ENCODE results near the gene ZBED3. TPM values are rescaled to one million over a fixed set of nuclear protein-coding genes. Genes with fewer than 3 reads are reported as not detected.
"Not testable (repeated sequence)": the region's sequence is repeated elsewhere in the genome, so short reads cannot be mapped to it uniquely, and the experiment has no call there.

The ZBED3 gene, protein sequence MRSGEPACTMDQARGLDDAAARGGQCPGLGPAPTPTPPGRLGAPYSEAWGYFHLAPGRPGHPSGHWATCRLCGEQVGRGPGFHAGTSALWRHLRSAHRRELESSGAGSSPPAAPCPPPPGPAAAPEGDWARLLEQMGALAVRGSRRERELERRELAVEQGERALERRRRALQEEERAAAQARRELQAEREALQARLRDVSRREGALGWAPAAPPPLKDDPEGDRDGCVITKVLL
- polyA plus RNA-seq (ENCODE audit: insufficient read length in 10 of 10): 10 to 100 TPM in 3 of 10 donors, 1 to 10 TPM in 7; 7.5 to 12.0 (median 9.0) TPM
- long read RNA-seq, donor 1, full-length matches to known transcripts: 4 of 4 reads
- long read RNA-seq, donor 1, partial matches to known transcripts: 0 of 4 reads
- long read RNA-seq, donor 1, other reads (novel, unspliced or antisense): 0 of 4 reads
- long read RNA-seq, donor 2, full-length matches to known transcripts: 8 of 8 reads
- long read RNA-seq, donor 2, partial matches to known transcripts: 0 of 8 reads
- long read RNA-seq, donor 2, other reads (novel, unspliced or antisense): 0 of 8 reads
- long read RNA-seq, donor 3: 0 reads
- long read RNA-seq, donor 4, full-length matches to known transcripts: 1 of 1 reads
- long read RNA-seq, donor 4, partial matches to known transcripts: 0 of 1 reads
- long read RNA-seq, donor 4, other reads (novel, unspliced or antisense): 0 of 1 reads
- long read RNA-seq, donor 5, full-length matches to known transcripts: 2 of 19 reads
- long read RNA-seq, donor 5, partial matches to known transcripts: 17 of 19 reads
- long read RNA-seq, donor 5, other reads (novel, unspliced or antisense): 0 of 19 reads
- long read RNA-seq, donor 6, full-length matches to known transcripts: 5 of 5 reads
- long read RNA-seq, donor 6, partial matches to known transcripts: 0 of 5 reads
- long read RNA-seq, donor 6, other reads (novel, unspliced or antisense): 0 of 5 reads
- long read RNA-seq, donor 7, full-length matches to known transcripts: 5 of 5 reads
- long read RNA-seq, donor 7, partial matches to known transcripts: 0 of 5 reads
- long read RNA-seq, donor 7, other reads (novel, unspliced or antisense): 0 of 5 reads
- long read RNA-seq, donor 8, full-length matches to known transcripts: 2 of 2 reads
- long read RNA-seq, donor 8, partial matches to known transcripts: 0 of 2 reads
- long read RNA-seq, donor 8, other reads (novel, unspliced or antisense): 0 of 2 reads
- long read RNA-seq, donor 9: 0 reads

DNA sequence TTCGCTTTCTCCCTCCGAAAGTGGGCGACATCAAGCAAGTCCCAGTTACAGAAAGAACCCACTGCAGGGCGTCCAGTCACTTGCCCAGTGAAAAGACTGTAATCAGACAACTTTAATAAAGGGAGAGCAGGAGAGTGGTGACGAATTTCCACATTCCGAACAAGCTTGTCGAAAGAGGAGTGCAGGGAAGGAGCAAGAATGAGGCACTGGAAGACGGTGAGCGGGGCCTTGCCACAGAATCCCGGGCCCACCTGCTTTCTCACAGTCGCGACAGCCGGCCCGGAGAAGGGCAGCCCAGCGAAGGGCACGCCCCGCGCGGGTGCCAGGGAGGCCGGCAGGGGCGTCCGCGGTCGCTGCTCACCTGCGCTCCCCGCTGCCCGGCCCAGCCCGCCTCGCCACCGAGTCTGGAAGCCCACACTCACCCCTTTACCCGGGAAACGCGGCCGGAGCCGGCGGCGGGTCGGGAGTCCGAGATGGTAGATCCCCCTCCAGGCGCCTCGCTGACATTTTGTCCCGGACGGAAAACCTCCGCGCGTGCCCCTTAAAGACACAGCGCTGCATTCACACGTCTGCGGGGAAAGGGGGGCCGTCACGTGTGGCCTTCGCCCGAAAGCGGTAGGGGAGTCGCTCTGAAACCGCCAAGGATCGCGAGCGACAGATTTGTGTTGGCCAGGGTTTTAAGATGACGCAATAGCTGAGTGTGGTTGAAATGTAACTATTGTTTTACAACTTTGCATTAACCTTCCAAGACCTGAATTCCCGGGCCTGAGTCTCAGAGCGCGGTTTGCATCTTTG, at the start of gene ZBED3:
Gene ZBED3 (minus strand): TSS at position 597 of the 795 bp plus-strand sequence. CDS start 9,407 bp downstream, outside the sequence.
- peak; percentile 76 to 93 (median 79) for DNase-seq

DNA sequence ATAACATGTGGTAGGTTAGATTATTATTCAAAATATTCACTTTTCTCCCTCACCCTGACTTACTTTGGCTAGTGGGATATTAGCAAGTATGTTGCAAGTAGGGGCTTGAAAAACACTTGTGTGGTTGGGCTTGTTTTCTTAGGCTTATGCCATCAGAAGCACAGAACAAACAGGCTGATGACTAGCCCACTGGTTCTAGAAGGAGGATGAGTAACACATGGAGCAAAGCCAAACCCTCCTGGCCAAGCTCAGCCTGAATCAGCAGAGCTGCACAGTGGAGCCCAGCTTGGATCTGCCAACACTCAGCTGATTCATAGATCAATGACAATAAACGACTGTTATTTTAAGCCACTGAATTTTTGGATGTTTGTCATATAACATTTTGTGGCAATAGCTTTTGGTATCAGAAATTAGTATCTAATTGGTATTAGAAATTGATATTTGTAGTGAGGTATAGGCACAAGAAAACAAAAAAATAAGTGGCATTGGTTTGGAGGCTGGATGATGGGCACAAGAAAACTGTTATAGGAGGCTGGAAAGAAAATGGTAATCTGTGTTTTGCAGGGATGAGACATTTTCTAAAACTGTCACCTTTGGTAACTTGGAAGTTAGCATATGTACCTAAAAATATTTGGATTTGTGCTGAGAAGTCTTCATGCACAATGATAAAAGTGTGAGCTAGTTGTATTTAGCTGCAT, 46.1 kb upstream of the ZBED3 start:
- peak; percentile 40 to 92 (median 47) for DNase-seq

DNA sequence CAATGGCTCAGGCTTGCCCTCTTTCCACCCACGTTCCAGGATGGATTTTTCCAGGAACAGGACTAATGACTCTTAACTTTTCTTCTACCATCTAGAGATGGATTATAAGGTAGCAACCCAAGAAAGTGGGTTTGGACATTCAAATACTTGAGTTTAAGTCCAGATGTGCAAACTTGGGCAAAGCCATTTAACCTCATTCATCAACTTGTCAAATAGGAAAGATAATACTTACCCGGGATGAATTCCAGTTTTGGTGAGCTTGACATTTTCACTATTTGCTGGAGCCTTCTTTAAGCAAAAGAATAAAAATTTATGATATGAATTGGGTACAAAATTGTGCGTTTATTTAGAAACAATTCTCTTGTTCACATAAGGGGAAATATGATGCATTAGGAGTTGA, 44.3 kb upstream of the ZBED3 start:
- DNase-seq: peak in 2 of 3 donors; percentile 22 to 24

DNA sequence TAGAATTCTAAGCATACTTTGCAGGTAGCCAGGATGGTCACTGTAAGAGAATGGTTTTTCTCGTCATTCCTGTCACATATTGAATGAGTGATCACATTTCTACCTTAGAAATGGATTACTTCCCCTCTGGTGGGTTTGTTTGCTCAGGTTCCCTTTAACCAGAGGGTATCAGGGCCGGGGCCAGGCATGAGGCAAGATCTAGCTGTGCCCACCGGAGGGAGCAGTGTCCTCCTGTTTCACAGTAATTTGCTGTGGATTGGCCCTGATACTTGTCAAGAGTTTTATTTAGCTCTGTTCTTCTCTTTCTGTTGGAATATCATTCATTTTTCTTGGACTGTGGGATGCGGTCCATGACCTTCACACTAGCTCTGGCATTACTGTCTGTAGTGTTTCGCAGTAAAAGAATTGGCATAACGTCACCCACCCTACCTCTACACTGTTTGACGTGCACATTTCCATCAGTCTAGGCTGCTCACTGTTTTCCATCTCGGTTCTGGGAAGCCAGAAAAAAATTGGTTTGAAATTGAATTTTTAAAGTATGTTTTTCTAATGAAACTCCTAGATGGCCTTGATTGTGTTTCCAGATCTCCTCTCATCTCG, 42.4 kb upstream of the ZBED3 start:
- peak in 2 of 3 donors; percentile 37 to 57 for DNase-seq

DNA sequence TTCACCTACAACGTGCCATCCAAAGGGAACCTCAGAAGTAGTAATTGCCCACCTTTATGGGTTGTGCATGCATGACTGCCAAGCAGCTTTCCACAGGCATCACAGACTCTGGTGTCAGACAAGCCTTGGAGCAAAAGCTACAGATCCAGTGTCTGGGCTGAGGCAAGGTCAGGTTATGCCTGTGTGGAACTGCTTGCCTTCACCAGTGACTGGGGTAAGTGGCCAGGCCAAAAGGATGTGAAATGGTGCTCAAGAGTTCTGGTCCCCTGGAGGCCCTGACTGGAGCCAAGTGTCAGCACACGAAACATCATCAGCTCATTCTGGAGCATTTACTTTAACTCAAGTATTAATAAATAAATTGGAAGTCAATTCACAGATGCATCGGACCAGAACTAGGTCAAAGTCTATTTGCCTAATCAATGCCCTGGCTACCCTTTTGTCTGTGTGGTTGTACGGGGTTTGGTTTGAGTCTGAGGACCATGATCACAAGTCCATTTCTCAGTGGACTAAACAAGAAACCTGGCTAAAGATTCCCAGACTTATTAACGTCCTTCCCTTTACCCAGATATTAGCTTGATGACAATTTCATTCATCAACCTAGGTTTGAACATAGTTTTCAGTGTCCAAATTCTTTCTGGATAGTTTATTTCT, 41.5 kb upstream of the ZBED3 start:
- DNase-seq: no peak

DNA sequence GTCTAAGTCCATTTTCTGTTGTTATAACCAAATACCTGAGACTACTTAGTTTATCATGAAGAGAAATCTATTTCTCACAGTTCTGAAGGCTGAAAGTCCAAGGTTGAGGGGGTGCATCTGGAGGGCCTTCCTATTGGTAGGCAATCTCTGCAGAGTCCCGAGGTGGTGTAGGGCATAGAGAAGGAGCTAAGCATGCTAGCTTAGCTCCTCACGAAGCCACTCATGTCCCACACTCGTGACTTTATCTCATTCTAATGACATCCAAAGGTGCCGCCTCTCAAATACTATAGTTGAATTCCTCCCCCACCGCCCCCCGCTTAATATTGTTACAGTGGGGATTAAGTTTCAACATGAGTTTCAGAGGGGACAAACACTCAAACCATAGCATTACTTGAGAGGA, 36.0 kb upstream of the ZBED3 start:
- DNase-seq: no peak

DNA sequence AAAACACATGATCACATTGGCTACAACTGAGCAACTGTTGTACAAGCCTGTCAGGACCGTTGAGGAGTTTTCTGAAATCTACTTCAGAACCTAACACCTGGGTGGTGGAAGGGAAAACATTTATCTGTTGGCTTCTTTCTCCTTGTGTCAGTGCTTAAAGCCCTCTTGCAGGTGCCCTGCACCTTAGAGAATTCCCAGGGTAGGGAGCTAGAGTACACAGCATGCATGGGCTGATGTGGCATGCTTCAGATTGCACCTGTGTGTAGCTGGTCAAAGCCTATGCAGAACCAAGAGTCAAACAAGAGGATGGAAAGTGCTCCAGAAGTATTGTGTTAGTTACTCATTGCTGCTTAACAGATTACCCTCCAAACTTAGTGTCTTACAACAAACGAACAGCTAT, 33.6 kb upstream of the ZBED3 start:
- DNase-seq: no peak

DNA sequence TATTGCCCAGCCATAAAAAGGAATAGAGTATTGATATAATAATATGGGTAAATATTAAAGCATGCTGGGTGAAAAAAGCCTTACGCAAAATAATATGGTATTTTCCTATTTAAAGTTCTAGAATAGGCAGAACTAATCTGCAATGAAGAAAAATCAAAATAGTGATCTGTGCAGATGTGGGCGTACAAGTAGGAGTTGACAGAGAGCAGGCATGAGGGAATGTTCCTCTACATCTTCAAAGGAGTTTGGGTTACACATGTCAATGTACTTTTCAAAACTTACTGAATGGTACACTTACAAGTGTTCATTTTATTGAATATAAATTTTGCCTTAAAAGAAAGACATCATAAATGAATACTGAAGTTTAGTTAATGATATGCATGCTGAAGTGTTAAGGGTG, 33.0 kb upstream of the ZBED3 start:
- DNase-seq: no peak

DNA sequence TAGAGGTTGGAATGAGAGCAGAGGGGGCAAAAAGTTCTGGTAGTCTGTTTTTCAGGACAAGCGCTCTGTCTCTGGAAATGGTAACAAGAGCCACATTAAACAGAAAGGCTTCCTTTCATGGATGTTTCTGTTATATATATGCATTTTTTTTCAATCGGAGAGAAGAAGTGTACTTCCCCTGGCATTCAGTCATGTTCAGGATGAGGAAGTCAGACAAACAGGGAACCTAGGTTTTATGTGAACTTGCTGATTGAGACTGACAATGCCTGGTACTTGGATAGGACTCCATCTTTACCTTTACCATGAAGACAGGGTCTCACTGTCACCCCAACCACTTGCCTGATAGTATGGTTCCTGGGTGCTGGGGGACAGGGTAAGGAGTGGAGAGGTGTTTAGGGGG, 30.1 kb upstream of the ZBED3 start:
- no peak for DNase-seq

DNA sequence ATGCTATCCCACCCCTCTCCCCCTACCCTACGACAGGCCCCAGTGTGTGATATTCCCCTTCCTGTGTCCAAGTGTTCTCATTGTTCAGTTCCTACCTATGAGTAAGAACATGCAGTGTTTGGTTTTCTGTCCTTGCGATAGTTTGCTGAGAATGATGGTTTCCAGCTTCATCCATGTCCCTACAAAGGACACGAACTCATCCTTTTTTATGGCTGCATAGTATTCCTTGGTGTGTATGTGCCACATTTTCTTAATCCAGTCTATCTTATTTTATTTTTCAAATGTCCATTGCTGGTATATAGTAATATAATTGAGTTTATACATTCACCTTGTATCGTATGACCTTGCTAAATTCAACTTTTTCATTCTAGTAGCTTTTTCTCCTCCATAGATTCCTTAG, 19.9 kb upstream of the ZBED3 start:
- DNase-seq: not testable (repeated sequence)

DNA sequence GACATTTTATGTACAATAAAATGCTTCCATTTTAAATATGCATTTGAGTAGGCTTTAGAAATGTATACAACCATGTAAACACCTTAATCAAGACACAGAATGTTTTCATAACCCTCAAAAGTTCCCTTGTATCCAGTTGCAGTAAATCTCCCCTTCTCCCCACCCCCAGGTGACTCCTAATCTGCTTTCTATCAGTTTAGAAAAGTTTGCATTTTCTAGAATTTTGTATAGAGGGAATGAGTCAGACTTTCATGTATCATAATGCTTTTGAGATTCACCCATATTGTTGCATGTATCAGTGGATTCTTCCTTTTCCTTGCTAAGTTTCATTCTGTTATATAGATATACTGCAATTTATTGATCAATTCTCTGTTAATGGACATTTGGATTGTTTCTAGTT, 17.7 kb upstream of the ZBED3 start:
- DNase-seq: no peak

DNA sequence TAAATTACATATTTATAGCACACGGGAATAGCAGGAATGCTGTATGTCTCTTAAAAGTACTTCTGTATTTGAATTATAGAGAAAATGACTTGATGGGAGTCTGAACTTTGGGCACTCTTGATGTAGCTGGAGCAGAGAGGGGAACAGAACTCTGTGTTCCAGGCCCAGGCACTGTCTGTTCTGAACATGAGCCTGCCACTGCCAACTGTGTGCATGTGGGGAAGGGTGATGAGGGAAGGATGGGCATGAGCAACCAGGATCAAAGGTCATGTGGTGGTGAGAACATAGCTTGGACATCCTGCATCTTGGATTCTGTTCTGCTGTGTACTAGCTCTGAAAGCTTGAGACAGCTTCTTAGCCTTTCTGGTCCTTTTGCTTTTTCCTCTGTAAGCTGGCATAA, 16.4 kb upstream of the ZBED3 start:
- DNase-seq: no peak

DNA sequence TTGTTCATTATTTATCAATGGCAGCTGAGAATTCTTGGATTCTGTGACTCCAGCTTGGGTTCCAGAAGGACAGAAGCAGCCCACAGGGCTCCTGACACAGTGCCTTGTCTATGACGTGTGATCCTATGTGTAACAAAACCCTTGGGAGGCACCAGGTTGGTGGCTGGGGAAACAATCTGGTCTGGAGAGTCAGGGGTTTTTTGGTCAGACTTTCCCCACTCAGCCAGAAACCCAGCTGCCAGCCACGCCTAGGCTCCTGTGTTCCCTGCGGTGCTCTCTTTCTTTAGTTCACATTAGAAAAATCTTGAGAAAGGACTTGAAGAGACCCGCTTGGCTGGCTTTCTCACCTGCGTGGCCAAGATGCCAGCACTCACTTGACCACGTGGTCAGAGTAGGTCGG, 15.5 kb upstream of the ZBED3 start:
- no peak for DNase-seq

DNA sequence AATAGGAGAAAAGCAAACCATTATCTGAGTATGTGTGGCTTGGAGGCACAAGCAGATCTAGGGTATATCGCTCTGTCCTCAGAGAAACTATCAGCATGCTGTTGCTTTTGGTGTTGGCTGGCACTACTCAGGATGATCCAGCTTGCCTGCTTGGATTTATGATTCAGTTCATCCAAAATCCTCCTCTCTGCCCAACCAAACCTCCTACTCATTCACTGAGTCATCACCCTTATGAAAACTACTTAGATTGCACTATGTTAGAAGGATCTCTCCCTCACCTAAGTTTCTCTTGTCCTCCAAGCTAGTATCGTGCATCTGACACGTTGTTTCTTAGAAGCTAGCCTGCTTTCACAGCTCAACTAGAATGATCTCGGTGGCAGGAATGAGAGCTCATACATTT, 14.2 kb upstream of the ZBED3 start:
- DNase-seq: no peak

DNA sequence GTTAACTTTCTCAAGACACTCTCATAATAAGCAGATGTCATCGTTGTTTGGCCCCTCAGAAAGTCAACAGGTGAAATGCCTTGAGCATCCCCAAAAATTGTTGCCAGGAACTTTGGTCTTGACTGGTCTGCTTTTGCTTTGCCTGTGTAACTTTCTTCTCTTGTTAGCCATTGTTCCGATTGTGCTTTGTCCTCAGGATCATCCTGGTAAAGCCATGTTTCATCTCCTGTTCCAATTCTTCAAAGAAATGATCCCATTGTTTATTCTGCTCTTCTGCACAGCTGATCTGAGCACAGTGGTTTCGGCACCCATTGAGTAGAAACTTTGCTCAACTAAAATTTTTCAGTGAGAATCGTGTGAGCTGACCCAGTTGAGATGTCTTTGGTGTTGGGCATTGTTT, 8.1 kb upstream of the ZBED3 start:
- DNase-seq: no peak

DNA sequence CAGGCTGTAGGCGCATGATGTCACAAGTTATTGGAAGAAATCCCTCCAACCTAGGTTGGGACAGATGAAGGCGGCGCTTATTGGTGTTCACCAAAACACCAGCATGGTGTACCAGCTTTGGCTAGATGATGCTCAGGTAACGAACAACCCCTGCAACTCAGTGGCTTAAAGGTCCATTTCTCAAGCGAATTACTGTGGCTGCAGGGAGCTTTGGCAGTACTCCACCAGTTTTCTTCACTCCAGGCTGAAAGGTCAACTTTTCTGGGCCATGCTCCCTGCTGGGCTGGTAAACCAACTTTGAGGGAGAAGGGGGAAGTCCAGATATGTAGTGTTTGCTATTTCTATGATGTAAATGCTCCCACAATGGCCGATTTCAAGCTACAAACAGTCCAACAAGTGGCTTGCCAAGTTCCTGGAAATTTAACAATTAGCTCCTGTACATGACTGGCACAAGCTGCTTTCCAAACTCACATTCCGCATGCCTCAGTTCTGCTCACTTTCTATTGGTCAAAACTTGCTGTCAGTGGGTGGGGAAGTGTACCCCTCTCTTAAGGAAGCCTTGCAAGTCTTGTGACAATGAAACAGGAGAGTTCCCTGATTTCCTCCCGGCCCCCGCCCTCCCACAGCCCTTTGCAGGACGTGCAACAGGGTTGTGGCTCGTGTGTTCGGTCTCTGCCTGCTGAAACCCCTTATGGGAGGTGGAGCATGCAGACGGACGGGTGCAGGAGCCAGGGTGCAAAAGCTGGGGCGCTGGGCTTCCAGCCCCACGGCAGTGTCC, 588 bp upstream of the ZBED3 start:
- DNase-seq: peak; percentile 19 to 76 (median 43)

DNA sequence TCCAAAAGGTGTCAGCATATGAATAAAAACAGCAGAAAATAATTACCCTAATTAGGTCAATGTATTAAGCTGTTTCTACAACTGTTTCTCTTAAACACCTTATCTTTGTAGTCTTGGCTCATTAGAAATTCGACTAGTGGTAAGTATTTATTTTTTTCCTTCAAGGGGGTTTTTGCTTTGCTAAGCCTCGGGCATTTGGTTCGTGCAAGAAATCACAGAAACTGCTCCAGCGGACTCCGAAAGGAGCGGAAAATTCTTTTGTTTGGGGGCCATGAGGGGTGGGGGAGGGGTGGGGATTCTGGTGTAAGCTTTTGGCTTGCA, 757 bp downstream of the ZBED3 start:
- DNase-seq: no peak

DNA sequence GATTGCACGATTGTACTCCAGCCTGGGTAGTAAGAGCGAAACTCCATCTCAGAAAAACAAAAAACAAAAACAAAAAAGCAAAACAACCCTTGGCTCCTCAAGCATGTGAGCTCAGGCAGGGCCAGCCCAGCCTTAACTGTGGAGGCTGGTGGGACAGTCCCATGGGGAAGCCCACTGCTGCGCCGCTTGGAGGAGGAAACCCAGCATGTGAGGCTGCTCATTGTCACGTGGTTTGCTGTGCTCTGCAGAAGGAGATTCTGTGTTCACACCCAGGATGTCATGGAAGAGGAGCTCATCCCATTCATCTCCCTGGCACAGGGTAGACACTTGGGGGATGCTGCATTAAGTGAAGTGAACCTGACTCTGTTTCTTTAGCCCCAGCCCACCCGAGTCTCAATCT, 4.0 kb downstream of the ZBED3 start:
- DNase-seq: no peak

DNA sequence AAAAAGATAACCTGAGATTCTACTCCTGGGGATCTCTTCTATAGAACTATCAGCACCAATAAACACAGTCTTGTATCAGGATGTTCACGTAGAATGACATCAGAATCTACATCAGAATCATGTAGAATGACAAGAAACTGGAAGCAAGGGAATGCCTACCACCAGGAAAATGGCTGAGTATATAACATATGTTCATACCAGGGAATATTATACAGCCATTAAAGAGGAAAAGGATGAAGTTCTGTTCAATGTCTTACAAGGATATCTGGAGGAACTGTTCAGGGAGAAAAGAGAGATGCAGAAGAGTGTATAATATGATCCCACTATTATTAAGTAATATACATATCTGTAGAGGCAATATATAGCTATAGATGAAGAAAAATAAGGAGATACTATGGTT, 4.8 kb downstream of the ZBED3 start:
- DNase-seq: no peak
